GM19468 (cell line): ENCODE results near the gene TRIM15.
"Not testable (repeated sequence)": the region's sequence is repeated elsewhere in the genome, so short reads cannot be mapped to it uniquely, and the experiment has no call there.

Source experiments
- ATAC-seq: cut with Tn5 transposase; IDR thresholded peaks from one replicate; pipeline ENCODE4 v1.9.1; 2021; ENCODE audit warnings: mild to moderate bottlenecking, moderate library complexity, moderate number of reproducible peaks; ENCODE audit not compliant: unreplicated experiment; ENCODE audit errors: extremely low read depth

Gene TRIM15

DNA sequence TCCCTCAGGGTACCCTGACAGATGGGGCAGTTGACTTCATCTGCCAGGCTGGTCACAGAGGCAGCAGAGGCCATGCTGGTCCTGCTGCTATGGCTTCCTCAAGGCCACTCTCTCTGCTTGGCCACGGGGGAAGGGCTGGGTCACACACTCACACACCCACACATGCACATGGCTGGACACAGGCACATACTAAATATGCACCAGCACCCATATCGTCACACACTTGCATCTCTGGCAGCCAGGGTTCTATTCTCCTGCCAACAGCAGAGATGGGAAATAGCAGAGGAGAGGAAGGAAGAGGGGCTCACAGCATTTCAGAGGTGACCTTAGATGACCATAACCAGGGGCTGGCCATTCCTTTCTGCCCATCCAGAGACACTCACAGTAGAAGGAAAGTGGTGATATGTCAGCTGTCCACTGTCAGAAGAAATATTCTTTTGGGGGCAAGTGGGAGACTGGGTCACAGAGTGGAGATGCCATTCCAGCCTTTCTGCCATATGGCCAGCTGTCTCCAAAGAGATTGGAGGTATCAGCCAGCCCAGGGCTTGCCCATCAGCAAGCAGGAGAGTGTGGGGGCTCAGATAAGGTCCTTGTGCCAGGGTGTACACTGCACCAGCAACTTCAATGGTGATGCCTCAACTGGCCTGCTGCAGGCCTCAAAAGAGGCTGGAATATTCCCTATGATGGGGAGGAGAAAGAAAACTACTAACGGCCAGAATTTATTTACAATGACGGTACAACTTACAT lies 2.4 kb upstream of the TRIM15 start, which contains the start of gene TRIM10:
Gene TRIM10, minus strand, starts transcription at position 427 of the 747 bp plus-strand sequence. Its CDS starts 353 bp downstream, at position 74.
- no peak for ATAC-seq

DNA sequence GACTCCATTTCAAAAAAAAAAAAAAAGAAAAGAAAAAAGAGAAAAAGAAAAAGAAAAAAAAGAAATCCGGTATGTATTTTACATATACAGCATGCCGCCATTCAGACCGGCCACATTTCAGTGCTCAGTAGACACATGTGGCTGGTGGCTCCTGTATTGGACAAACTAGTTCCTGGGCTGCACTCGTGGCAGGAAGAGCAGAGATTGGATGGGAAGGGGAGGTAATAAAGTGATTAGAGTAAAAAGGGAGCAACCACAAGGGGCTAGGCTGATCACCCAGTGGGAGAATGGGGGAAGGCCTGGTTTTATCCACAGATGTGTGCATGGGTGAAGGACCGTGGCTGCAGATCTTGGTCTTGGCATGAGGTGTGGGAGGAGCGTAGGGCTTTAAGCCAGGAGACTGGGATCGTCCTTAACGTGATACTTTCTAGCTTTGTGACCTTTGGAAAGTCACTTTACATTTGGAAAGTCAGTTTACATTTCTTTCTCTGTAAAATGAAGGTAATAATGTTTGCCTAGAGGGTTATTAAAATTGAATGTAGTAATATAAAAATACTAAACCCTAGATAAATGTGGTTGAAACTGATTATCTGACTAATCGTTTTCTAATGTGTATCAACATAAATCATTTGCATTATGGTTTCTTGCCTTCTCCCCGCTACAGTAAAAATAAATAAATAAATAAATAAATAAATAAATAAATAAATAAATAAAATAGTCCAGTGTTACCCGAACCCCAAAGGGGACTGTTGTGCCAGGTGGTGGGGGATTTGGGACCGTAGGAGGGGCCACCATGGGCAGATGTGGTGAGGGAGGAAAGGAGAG lies 869 bp upstream of the TRIM15 start:
- ATAC-seq = no peak

DNA sequence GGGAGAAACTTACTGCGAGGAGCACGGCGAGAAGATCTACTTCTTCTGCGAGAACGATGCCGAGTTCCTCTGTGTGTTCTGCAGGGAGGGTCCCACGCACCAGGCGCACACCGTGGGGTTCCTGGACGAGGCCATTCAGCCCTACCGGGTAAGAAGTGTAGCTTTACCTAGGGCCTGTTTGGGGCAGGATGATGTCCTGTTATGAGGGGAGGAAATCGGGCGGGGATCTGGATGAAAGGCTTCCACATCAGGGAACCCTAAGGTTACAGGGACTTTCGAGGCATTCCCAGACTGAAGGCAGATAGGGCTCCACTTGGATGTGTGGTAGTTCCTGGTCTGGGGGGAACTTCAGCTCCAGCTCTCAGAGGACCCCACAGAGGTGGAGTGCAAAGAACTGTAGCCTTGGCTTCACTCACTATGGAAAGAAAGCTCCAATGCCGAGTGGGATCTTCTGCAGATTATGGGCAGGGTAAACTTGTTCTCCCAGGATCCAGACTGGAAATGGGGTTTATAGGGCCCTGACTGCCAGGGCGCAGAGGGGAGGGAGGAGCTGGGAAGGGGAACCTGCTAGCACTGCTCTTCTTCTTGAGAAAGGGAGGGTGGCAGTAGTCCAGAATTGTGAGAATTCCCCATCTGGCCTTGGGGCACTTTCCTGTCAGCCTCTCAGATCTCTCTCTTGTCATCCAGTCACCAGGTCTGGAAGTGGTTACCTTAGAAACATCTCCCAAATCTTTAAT lies 740 bp downstream of the TRIM15 start:
- ATAC-seq = no peak

DNA sequence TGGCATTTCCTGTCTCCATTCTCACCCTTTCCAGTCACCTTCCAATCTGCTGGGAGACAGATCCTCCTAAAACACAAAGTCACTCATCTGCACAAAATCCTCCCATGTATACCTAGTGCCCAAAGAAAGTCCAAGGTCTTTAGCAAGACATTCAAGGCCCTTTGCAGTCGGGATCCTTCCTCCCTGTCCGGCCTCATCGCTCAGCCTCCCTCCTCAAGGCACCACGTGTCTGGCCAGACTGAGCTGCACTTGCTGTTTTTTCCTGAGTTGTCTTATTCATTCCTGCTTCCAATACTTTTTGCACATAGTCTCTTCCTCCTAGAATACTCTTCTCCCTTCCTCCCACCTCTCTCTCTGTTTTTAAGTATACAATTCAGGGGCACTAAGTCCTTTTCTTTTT lies 1.4 kb downstream of the TRIM15 start:
- ATAC-seq = no peak

DNA sequence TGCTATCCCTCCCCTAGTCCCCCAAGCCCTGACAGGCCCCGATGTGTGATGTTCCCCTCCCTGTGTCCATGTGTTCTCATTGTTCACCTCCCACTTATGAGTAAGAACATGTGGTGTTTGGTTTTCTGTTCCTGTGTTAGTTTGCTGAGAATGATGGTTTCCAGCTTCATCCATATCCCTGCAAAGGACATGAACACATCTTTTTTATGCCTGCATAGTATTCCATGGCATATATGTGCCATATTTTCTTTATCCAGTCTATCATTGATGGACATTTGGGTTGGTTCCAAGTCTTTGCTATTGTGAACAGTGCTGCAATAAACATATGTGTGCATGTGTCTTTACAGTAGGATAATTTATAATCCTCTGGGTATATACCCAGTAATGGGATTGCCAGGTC lies 1.9 kb downstream of the TRIM15 start:
- ATAC-seq = not testable (repeated sequence)

DNA sequence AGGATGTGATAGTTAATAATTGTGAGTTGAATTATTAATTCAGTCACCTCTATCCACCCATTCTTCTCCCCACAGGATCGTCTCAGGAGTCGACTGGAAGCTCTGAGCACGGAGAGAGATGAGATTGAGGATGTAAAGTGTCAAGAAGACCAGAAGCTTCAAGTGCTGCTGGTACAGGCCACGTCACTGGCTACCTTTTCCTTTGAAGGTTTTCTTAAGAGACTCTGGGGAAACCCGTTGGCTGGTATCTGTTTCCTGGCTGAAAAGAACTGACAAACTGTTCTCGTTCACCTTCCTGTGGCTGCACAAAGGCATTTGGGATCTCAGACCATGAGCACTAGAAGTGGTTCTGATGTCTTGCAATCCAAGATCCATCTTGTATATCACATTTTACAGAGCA lies 3.8 kb downstream of the TRIM15 start:
- no peak for ATAC-seq

DNA sequence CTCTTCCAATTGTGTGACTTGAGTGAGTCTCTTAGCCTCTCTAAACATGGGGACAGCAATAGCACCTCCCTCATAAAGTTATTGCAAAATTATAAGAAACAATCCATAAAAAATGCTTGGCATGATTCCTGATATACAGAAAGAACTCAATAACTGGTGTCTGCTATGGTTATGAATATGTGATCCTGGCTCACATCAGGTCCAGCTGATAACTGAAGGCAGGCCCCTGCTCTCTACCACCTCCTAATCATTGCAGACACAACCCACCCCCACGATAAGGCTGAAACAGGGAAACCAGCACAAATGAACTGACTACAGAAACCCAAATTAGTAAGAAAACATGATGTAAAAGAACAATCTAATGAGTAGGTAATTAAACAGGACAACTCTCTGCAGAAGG lies 5.4 kb downstream of the TRIM15 start:
- ATAC-seq = no peak

DNA sequence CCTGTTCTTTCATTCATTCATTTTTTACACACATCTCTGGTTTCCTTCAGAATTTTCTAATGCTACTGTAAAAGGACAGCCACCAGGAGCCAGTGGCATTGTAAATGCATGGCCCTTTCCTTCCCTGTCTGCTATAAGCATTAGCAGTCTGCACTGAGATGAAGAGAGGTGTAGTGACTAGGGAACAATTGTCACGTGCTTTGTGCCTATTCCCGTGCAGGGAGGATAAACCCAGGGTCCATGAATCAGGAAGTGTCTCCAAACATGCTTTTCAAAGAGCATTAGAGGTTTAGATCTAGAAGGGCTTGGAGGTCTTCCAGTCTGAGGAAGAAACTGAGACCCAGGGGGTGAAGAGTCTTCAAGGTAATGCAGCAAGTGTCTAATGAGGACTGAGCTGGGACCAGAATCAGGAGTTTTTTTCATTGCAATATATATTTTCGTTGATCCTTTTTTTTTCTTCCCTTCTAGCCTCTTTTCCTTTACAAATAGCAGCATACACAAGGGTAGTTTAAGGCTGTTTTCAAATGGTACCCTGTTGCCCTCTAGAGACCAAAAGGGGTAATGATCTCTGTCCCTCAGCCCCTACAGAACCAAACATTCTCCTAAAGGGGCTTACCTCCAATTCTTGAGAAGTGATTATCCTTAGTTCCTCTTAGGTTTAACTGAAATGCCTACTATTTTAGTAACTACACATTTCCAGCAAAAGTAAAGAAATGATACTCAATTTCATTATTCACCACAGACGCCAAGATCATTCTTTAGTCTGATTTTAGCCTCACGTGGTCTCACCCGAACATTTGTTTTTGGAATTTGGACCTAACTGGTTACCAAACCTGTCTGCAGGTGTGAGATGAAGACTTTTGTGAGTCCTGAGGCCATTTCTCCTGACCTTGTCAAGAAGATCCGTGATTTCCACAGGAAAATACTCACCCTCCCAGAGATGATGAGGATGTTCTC lies 6.6 kb downstream of the TRIM15 start:
- ATAC-seq = no peak

DNA sequence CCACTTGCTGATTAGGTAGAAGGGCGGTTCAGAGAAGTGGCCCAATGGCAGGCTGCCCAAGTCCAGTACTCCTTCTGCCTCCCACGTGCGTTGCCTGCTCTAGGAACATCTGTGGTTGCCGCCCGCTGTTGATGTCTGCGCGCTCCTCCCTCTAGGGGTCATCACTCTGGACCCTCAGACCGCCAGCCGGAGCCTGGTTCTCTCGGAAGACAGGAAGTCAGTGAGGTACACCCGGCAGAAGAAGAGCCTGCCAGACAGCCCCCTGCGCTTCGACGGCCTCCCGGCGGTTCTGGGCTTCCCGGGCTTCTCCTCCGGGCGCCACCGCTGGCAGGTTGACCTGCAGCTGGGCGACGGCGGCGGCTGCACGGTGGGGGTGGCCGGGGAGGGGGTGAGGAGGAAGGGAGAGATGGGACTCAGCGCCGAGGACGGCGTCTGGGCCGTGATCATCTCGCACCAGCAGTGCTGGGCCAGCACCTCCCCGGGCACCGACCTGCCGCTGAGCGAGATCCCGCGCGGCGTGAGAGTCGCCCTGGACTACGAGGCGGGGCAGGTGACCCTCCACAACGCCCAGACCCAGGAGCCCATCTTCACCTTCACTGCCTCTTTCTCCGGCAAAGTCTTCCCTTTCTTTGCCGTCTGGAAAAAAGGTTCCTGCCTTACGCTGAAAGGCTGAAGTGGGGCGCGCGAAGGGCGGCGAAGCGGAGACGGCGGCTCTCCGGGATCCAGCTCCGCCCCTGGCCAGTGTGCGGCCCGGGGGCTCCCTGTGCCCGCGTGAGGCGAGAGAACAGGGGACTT lies 8.5 kb downstream of the TRIM15 start:
- no peak for ATAC-seq

DNA sequence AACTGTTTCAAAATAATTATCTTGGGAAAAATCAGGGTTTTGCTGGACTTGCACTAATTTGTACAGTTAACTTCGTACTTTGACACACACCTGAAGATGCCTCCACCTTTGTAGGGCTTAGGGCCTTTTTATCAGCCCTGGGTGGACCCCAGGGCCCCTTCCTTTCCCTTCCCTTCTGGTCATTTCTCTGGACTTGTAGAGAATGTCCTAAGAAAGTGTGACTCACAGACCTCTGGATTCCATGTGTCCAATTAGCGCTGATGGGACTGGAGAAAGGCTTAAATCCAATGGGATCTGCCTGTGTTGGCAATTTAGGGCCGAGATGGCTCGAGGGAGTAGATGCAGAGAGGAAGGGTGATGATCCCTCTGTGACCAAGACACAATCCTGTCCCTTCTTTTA lies 9.3 kb downstream of the TRIM15 start:
- ATAC-seq = no peak

DNA sequence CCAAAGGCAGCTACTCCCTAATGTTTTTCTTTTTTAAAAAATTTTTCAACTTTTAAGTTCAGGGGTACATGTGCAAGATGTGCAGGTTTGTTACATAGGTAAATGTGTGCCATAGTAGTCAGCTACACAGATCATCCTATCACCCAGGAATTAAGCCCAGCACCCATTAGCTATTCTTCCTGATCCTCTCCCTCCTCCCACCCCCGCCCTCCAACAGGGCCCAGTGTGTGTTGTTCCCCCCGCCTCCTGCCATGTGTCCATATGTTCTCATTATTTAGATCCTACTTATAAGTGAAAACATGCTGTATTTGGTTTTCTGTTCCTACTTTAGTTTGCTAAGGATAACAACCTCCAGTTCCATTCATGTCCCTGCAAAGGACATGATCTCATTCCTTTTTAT lies 12.4 kb downstream of the TRIM15 start:
- no peak for ATAC-seq

DNA sequence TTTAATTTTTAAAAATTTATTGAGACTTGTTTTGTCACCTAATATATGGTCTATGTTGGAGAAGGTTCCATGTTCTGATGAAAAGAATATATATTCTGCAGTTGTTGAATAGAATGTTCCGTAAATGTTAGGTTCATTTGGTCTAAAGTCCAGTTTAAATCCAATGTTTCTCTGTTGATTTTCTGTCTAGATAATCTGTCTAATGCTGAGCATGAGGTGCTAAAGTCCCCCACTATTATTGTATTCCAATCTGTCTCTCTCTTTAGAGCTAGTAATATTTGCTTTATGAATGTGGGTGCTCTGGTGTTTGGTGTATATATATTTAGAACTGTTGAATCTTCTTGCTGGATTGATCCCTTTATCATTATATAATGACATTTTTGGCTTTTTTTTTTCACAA lies 15.5 kb downstream of the TRIM15 start:
- ATAC-seq = no peak

DNA sequence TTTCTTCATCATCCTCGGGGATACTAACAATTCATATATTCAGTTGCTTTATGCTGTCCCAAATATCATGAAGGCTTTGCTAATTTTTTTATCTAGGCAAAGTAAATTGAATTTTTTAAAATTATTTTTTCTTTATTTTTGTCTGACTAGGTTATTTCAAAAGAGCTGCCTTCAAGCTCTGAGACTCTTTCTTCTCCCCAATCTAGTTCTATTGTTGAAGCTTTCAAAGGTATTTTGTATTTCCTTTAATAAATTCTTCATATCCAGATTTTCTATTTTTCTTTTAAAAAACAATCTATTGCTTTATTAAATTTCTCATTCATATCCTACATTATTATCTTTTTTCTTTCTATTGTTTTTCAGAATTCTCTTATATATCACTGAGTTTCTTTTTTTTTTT lies 16.8 kb downstream of the TRIM15 start:
- no peak for ATAC-seq

DNA sequence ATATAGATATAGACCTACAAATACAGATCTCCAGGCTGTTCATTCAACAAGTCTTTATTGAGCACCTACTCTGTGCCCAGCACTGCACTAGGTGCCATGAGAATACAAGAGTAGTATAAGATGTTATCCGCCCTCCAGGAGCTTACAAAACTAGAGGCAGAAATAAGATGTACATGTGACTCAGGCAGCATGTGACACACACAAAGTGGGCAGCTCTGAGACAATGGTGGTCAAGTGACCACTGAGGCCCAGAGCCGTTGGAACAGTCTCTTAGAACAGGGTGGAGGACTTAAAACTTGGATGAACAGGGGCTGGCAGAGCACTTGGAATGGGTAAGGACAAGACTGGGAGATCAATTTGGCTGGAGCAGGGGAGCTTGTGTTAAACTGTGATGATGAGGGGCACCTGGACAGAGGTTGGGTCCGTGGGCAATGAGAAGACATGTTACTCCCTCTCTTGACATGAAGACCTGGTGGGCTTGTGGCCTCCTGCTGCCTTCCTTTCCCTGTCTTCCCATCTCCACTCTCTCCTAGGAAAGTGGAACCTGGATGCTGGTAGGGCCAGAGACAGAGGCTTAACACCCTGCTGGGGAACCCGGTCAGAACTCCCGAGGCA lies 21.2 kb downstream of the TRIM15 start:
- ATAC-seq = no peak

DNA sequence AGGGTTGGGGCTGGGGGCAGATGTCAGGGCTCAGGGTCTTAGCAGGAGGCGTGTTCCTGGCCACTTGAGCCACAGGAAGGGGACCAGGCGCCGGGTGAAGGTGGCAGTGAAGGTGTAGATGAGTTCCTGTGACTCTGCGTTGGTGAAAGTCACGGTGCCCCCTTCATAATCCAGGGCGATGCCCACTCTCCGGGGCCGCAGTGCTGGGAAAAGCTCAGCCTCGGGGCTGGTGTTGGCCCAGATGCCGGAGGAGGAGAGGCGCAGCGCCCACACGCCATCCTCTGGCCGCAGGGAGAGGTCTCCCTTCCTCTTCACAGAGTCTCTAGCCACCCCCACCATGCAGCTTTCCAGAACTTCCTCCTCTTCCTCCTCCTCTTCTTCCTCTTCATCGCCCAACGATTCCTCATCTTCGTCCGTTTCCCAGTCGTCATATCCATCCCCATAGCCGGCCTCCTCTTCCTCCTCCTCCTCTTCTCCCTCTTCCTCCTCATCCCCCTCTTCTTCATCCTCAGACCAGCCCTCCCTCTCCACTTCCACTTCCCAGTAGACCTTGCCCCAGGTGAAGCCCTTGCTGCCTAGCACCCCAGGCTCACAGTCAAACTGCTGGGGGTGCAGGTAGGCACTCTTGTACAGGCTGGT lies 22.6 kb downstream of the TRIM15 start:
- no peak for ATAC-seq

DNA sequence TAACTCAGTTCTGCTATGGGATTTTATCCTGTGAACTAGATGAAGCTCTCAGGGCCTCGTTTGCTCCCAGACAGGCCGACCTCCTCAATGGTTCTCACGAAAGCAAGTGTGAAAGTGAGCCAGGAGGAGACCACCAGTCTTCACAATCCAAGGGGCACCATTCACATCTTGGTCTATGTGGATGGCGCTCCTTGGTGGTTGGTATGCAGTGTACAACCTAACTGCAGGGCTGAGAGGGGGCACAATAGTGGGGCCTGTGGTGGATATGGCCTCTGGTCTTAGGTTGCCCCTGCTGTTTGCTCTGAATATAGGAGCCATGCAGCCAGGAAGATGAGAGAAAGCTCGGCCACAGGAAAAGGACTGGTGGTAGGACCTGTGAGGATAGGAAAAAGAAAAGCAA lies 25.2 kb downstream of the TRIM15 start:
- no peak for ATAC-seq

DNA sequence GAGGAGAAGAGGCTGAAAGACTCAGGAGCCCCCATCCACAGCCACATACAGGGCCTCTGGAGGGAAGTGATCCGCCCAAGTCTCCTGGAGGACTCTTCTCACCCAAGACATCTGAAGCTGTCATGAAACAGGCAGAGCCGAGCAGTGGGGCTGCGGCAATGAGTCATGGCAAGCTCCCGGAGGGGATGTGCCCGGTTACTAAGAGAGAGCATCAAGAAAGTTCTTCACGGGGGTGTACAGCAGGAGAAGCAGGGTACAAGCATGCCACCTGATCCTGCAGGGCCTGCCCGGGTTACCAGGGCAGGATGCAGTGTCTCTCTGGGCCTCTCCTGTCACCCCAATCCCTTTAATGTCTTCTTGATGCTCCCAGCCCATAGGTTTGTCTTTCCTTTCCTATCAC lies 28.7 kb downstream of the TRIM15 start:
- no peak for ATAC-seq
